Stimulated activated CD8-positive, alpha-beta memory T cell treated with anti-CD3 and anti-CD28 coated beads, Interleukin-7, amount 100 ng/mL, for 48 hours (primary cell): ENCODE measurements around the gene TBATA.

Experiments
- DNase-seq, 2 donors: peaks; one replicate each; pipeline ENCODE4 v3.0.0-alpha.2; 2020; ENCODE audit warnings: low read depth in 1 of 2; ENCODE audit errors: extremely low read depth in 1 of 2

Gene TBATA

DNA sequence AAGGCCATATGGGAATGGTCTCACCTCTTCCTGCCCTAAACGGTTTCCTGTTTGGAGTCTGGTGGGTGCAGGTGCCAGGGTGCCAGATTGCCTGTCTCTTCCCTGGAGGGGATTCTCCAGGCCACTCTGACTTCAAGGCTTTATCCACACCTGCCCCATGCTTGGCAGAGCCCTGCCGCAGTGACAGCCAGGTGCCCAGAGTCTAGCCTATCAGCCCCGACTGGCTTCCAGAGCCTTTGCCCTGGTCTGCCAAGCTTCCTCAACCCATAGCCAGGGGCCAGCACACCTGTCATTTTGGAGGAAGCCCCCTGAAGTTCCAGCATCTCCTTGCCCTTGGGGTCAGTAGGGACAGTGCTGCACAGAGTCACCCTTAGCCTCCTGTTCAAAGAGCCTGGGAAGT, 21.6 kb downstream of the TBATA start:
- DNase-seq: no peak

- no peak for DNase-seq
These were observed 22.6 kb downstream of the TBATA start for GRCh38 chr10:70762441-70763175.

DNA sequence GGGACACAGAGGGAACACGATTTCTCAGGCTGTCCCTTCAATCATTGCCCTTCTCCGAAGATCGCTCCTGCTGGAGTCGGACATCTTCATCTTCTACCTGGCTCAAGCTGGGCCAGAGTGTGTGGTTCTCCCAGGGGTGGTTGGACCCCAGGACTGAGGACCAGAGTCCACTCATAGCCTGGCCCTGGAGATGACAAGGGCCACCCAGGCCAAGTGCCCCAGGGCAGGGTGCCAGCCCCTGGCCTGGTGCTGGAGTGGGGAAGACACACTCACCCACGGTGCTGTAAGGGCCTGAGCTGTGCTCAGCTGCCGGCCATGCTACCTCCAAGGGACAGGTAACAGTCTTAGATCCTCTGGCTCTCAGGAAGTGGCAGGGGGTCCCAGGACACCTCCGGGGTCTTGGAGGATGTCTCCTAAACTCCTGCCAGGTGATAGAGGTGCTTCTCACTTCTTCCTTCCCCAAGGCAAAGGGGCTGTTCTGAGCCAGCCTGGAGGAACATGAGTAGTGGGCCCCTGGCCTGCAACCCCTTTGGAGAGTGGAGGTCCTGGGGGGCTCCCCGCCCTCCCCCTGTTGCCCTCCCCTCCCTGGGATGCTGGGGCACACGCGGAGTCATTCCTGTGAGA, 23.3 kb downstream of the TBATA start:
- no peak for DNase-seq

GRCh38 chr10:70761031-70761601, 24.1 kb downstream of the TBATA start:
- no peak for DNase-seq

DNA sequence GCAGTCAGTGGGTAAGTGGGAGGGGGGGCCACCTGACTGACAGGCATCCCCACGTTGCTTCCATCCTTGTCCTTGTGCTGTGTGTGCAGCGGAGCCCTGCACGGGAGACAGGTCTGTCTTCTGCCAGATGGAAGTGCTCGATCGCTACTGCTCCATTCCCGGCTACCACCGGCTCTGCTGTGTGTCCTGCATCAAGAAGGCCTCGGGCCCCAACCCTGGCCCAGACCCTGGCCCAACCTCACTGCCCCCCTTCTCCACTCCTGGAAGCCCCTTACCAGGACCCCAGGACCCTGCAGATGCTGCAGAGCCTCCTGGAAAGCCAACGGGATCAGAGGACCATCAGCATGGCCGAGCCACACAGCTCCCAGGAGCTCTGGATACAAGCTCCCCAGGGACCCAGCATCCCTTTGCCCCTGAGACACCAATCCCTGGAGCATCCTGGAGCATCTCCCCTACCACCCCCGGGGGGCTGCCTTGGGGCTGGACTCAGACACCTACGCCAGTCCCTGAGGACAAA, 24.8 kb downstream of the TBATA start:
- DNase-seq: no peak

DNA sequence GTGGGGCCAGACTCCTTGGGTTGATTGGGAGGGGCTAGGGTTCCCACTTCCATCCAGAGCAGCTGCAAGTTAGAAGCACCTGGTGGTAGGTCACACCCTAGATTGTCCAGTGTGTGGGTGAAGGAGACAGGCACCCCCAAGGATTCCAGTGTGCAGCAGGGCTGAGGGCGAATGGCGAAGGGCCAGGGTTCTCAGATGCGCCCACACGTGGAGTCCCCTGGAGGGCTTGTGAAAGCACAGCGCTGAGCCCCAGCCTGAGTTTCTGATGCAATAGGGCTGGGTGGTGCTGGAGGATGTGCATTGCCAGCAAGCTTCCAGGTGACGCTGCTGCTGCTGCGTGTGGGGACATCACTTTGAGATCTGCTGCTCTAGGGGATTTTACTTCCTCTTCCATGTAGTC, 25.4 kb downstream of the TBATA start:
- peak in 1 of 2 donors; percentile 6 for DNase-seq

GRCh38 chr10:70758757-70759514, 26.2 kb downstream of the TBATA start:
- peak; percentile 9 to 37 for DNase-seq

- DNase-seq: no peak
These were observed 27.3 kb downstream of the TBATA start for GRCh38 chr10:70757856-70758255.

- DNase-seq: no peak
These were observed 28.3 kb downstream of the TBATA start for GRCh38 chr10:70756700-70757360.

DNA sequence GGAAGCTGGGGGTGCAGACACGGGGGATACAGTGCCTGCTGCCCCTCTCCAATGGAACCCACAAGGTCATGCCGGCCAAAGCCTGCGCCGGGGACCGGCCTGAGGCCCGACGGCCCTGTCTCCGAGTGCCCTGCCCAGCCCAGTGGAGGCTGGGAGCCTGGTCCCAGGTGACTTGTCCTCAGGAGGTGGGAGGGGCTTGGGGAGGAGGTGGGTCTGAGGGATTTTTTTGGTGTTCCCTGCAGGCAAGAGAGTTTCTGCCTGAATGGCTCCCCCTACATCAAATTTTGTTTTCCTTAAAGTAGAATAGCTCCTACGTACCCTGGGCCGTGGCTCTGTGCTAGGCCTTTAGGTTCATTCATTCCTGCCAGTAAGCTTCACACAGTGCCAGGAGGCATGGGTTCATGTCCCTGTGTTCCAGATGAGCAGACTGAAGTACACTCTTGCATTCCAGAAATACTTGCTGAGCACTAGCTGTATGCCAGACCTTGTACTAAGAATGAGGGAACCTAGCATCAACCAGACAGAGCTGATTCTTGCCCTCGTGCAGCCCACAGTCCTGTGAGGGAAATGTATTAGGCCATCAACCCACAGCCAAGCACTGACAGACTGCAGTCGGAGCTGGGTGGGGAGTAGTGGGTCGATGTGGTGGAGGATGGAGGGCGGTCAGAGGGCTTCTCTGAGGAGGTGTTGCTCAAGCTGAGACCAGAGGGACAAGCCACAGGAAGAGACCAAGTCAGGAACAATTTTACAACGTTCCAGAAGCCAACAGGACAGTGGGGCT, 31.1 kb downstream of the TBATA start:
- no peak for DNase-seq

- no peak for DNase-seq
These were observed 32.0 kb downstream of the TBATA start for GRCh38 chr10:70753026-70753663.

- DNase-seq: no peak
These were observed 32.6 kb downstream of the TBATA start for GRCh38 chr10:70752571-70752970.

- no peak for DNase-seq
These were observed 33.2 kb downstream of the TBATA start for GRCh38 chr10:70751991-70752390.

DNA sequence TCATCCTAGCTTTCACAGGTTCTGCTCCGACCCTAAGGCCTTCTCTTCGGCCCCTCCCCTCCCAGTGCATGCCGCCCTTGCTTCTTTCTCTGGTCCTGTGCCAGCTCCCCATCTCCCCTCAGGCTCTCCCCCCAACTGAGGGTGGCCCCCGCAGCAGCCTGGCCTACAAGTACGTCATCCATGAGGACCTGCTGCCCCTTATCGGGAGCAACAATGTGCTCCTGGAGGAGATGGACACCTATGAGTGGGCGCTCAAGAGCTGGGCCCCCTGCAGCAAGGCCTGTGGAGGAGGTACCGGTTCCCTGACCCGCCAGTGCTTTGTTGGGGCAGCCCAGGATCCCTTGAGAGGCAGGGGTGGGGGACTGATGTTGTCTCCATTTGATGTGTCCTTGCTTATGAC, 33.8 kb downstream of the TBATA start:
- no peak for DNase-seq

- no peak for DNase-seq
These were observed 34.9 kb downstream of the TBATA start for GRCh38 chr10:70750156-70750703.

GRCh38 chr10:70749756-70750155, 35.4 kb downstream of the TBATA start:
- DNase-seq: no peak

DNA sequence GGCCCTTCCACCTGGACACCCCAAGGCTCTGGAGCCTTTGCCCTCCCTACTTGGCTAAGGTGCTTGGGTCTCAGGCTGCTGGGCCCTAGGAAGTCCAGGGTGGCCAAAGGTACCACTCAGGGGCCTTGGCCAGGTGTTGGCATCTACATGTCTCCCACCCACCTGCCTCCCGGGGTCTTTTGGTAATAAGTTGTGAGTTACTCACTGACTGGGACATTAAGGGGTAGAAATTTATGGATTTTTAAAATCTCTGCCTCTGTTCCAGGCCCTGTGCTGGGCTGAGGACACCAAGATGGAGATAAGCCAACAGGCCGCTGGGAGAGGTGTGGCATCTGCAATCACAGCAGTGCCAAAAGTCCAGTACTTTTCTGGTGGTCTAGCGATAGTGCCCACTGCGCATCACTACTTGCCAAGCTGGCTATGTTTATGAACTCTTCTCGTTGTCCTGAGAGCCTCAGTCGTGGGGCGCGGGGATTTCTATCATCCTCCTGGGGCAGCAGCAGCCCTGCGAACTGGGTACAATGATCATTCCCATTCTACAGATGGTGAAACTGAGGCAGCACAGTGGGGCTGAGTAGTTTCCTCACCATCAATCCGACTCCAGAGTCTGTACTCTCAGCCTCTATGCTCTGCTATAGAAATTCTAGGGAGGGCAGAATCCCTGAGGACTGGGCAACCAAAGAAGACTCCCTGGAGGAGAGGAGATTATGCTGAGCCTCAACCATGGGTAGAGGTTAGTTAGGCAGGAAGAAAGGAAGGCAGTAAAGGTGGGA, 36.2 kb downstream of the TBATA start:
- no peak for DNase-seq

DNA sequence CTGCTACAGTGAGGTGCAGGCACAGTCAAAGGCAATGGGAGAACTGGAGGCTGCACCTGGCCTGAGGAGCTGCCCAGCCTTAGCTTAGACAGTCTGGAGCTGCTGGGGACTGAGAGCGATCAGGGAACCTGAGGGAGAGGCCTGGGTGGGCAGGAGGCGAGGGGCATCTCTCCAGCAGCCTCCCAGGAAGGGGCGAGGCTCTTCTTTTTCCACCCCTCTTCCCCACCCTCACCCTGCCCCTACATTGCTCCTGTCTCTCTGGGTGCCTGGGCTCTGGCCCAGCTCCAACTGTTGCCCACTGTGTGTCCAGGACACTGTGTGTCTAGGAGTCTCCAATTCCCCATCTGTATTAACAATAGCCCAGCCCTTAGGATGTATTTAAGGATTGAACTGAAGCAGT, 36.9 kb downstream of the TBATA start:
- DNase-seq: no peak
